ENCODE data around the gene NSRP1. TPM values are rescaled to one million over a fixed set of nuclear protein-coding genes. Genes with fewer than 3 reads are reported as not detected.

NSRP1 gene
- total RNA-seq, 1 experiment from 2014 or later, result 22.8 TPM

GRCh38 chr17:30074730-30075129, 41.9 kb upstream of the NSRP1 start:
- ChIA-PET CTCF (interaction anchor here (0.6 to 1.8 kb wide), 3 partner anchors 19 to 267 kb away, joined by 3 to 9 read pairs (median 3); no protein-coding TSS in a partner anchor), POLR2A (no interaction called here)
- Mint-ChIP-seq H3K27me3 (ENCODE audit: low read depth) (peaks cover 10% of the 10 kb centered on the region), H3K4me1 (no peaks in the 10 kb centered on the region), H3K9me3 (no peaks in the 10 kb centered on the region), H3K36me3 (no peaks in the 10 kb centered on the region), H3K4me3 (no peak overlapping the region), H3K27ac (no peak overlapping the region)
- TF ChIP-seq SP1 (CRISPR knock-in tag; conservative IDR thresholded peaks at IDR 0.05) (no peak), ATF3 (CRISPR knock-in tag; conservative IDR thresholded peaks at IDR 0.05) (no peak), ARID4B (CRISPR knock-in tag; IDR thresholded peaks at IDR 0.05; ENCODE audit: borderline replicate concordance) (no peak), PRRX2 (CRISPR knock-in tag; IDR thresholded peaks at IDR 0.05) (no peak), ZNF423 (CRISPR knock-in tag; IDR thresholded peaks at IDR 0.05) (no peak), OVOL2 (CRISPR knock-in tag; IDR thresholded peaks at IDR 0.05; ENCODE audit: borderline replicate concordance) (no peak), GTF2I (CRISPR knock-in tag; conservative IDR thresholded peaks at IDR 0.05) (no peak), NR3C1 (CRISPR knock-in tag; conservative IDR thresholded peaks at IDR 0.05; ENCODE audit: low read depth) (no peak), MAX (CRISPR knock-in tag; IDR thresholded peaks at IDR 0.05) (no peak), MYBL2 (CRISPR knock-in tag; IDR thresholded peaks at IDR 0.05) (no peak), HMGXB4 (CRISPR knock-in tag; IDR thresholded peaks at IDR 0.05) (no peak), FOXP4 (CRISPR knock-in tag; IDR thresholded peaks at IDR 0.05) (no peak), ELF4 (CRISPR knock-in tag; IDR thresholded peaks at IDR 0.05; ENCODE audit: low read depth) (no peak)
- DNase-seq (ENCODE audit: low spot score) (no peak), ATAC-seq (no peak)

- POLR2A ChIA-PET, result no interaction called here
- Mint-ChIP-seq H3K36me3 (no peaks in the 10 kb centered on the region), H3K27ac (no peak overlapping the region), H3K4me3 (no peak overlapping the region), H3K4me1 (no peaks in the 10 kb centered on the region), H3K9me3 (peaks cover 10% of the 10 kb centered on the region), H3K27me3 (ENCODE audit: low read depth) (peaks cover 14% of the 10 kb centered on the region)
- CTCF ChIA-PET, result interaction anchor here (3.9 kb wide), 1 partner anchor 12 kb away, joined by 45 read pairs; no protein-coding TSS in a partner anchor
- no peak for ATAC-seq
- DNase-seq (ENCODE audit: low spot score), result no peak
- TF ChIP-seq ZNF317 (CRISPR knock-in tag; IDR thresholded peaks at IDR 0.05; ENCODE audit: borderline replicate concordance, low read depth), result no peak
- TF ChIP-seq GTF2I (CRISPR knock-in tag; conservative IDR thresholded peaks at IDR 0.05), result no peak
- TF ChIP-seq MXD4 (CRISPR knock-in tag; IDR thresholded peaks at IDR 0.05; ENCODE audit: borderline replicate concordance), result no peak
- no peak for TF ChIP-seq CBFB (CRISPR knock-in tag; IDR thresholded peaks at IDR 0.05; ENCODE audit: low read depth)
- no peak for TF ChIP-seq JUN (CRISPR knock-in tag; IDR thresholded peaks at IDR 0.05)
- no peak for TF ChIP-seq ATF6 (CRISPR knock-in tag; IDR thresholded peaks at IDR 0.05)
- no peak for TF ChIP-seq PREB (CRISPR knock-in tag; IDR thresholded peaks at IDR 0.05; ENCODE audit: borderline replicate concordance)
- TF ChIP-seq TEAD4 (CRISPR knock-in tag; IDR thresholded peaks at IDR 0.05), result no peak
- no peak for TF ChIP-seq STAT6 (CRISPR knock-in tag; conservative IDR thresholded peaks at IDR 0.05; ENCODE audit: low read depth)
Observed at GRCh38 chr17:30082773-30083172, 33.8 kb upstream of the NSRP1 start.
